GM10266 (cell line): Measurements from ENCODE around the gene KAZN.

Experiments used
- DNase-seq: peaks from one replicate; pipeline ENCODE4 v3.0.0; 2012; ENCODE audit errors: extremely low spot score
- TF ChIP-seq, protein P1 (sequence below): IDR thresholded peaks from 2 replicates; pipeline ENCODE4 v1.5.1; 2012; ENCODE audit warnings: mild to moderate bottlenecking, low read depth; ENCODE audit not compliant: control insufficient read depth, insufficient read depth; ENCODE audit errors: missing control alignments

The KAZN gene

DNA sequence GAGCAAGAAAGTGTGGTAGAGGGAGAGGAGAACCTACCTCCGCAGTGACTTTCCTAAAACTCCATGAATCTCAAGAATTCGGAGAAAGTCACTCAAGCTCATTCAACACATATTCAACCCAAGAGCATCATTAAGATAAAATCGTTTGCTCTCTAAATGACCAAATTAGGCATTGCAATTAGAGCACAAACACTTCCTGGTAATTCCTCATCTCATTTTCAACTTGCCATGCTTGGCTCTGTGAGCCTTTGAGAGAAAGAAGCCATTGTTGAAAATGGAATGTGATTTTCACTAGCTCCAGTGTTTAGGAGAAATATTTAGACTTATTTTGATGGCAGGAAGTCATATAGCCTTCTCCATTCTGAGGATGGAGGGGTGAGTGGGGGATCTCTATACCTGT lies 52.5 kb downstream of the KAZN start:
- TF ChIP-seq, protein P1, sequence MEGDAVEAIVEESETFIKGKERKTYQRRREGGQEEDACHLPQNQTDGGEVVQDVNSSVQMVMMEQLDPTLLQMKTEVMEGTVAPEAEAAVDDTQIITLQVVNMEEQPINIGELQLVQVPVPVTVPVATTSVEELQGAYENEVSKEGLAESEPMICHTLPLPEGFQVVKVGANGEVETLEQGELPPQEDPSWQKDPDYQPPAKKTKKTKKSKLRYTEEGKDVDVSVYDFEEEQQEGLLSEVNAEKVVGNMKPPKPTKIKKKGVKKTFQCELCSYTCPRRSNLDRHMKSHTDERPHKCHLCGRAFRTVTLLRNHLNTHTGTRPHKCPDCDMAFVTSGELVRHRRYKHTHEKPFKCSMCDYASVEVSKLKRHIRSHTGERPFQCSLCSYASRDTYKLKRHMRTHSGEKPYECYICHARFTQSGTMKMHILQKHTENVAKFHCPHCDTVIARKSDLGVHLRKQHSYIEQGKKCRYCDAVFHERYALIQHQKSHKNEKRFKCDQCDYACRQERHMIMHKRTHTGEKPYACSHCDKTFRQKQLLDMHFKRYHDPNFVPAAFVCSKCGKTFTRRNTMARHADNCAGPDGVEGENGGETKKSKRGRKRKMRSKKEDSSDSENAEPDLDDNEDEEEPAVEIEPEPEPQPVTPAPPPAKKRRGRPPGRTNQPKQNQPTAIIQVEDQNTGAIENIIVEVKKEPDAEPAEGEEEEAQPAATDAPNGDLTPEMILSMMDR, result no peak
- DNase-seq, result no peak

DNA sequence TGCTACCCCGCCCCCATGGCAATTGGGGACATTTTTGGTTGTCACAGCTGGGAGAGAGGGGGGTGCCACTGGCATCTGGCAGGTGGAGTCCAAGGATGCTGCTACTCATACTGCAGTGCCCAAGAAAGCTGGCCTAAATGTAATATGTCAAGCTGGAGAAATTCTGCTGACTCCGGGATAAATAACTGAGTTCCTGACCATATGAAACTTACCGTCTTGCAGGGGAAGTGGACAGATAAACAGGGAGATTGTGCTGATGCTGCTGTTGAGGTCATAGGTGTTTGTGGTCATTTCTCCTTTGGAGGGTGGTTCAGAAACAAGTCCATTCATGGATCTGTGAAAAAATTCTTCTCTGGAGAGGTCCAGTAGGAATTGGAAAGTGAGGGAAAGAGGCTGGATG lies 54.4 kb downstream of the KAZN start:
- DNase-seq, result no peak
- TF ChIP-seq, protein P1, result no peak

DNA sequence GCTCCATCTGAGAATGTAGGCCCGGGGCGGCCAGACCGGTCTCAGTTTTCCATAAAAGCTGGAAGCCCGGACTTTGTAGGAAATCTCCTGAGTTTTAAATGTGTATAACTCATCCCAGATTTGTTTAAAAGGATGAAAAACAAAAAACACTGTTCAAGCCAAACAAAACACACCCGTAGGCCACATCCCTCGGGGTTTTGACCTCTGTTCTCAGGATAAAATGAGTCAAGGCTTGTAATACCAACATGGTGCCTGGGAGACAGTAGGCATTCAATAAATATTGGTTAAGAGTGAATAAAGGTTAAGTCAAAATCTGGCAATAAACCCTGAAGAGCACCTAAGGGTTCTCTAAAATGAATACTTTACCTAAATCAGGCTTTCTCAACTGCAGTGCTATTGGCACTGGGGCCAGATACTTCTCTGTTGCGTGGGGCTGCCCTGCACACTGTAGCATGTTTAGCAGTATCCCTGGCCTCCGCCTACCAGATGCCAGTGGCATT lies 55.0 kb downstream of the KAZN start:
- TF ChIP-seq, protein P1, result no peak
- no peak for DNase-seq

DNA sequence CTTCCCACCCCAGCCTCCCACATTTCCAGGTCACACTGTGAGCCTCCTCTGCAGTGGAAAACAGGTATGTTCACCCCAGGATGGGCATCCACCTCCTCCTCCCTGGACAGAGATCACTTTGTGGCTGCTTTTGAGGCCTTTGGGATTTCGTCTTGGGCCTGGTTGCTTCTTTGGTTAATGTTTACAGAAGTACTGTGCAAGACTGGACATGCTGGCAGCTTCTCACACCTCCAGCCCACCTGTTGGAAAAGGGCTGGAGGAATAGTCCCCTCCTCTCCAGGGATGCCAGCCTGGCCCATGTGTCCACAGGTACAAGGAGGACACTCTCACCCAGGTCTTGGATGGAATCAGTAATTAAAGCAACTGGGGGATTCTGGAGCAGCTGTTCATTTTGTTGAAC lies 56.1 kb downstream of the KAZN start:
- TF ChIP-seq, protein P1, result no peak
- DNase-seq, result no peak

DNA sequence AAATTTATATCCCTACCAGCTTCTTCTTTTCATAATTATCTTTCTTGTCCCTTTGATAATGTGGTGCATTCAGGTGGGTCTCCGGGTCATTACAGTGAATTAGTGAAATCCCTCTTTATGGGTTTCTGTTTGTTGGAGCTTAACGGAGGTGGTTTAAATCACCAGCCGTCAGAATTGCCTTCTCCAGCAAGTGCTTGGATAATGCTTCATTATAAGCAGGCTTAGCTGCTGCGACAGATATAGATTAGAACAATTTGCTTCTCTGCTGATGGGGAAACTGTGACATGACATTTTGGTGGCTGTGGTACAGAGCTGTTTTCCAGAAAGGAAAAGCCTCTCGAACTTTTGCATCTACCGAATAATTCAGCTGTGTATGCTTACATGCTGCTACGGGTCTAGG lies 56.9 kb downstream of the KAZN start:
- TF ChIP-seq, protein P1, result no peak

DNA sequence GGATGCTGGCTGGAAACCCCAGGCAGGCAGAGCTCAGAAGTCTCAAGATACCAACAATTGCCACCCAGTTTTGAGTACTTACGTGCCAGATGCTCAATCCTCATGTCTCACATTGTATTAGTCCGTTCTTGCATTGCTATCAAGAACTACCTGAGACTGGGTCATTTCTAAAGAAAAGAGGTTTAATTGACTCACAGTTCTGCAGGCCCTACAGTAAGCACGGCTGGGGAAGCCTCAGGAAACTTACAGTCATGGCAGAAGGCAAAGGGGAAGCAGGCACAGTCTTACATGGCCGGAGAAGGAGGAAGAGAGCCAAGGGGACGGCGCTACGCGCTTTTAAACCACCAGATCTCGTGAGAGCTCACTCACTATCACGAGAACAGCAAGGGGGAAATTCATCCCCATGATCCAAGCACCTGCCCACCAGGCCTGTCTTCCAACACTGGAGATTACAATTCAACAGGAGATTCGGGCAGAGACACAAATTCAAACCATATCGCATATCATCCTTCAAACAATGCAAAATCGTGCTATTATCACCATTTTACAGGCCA lies 58.0 kb downstream of the KAZN start:
- TF ChIP-seq, protein P1, result no peak
- DNase-seq, result no peak

More for the DNA sequence above, 56.9 kb downstream of the KAZN start:
- DNase-seq, result no peak

DNA sequence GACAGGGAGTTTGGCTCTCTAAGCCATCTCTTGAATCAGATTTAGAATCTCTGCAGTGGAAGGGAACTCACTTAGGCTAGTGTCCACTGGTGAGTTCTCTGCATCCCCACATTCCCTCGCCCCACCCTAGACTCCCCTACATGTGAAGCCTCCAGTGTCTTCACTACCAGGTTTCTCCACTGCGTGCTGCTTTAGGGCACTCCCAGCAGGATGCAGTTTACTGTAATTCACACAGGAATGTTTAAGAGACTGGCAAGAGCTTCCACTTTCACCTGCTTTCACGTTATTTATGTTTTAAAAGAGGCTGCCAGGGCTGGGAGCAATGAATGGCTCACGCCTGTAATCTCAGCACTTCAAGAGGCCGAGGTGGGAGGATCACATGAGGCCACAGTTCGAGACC lies 60.2 kb downstream of the KAZN start:
- TF ChIP-seq, protein P1, result no peak
- DNase-seq, result no peak
